NCI-H748 treated with DMSO at 0.1 percent for 48 hours (cell line): ENCODE data around the gene INO80.
"Not testable (repeated sequence)": the region's sequence is repeated elsewhere in the genome, so short reads cannot be mapped to it uniquely, and the experiment has no call there.

Experiments used
- DNase-seq: peaks from one replicate; lab custom pipeline; 2025; lab: John Stamatoyannopoulos, UW

INO80 gene, protein sequence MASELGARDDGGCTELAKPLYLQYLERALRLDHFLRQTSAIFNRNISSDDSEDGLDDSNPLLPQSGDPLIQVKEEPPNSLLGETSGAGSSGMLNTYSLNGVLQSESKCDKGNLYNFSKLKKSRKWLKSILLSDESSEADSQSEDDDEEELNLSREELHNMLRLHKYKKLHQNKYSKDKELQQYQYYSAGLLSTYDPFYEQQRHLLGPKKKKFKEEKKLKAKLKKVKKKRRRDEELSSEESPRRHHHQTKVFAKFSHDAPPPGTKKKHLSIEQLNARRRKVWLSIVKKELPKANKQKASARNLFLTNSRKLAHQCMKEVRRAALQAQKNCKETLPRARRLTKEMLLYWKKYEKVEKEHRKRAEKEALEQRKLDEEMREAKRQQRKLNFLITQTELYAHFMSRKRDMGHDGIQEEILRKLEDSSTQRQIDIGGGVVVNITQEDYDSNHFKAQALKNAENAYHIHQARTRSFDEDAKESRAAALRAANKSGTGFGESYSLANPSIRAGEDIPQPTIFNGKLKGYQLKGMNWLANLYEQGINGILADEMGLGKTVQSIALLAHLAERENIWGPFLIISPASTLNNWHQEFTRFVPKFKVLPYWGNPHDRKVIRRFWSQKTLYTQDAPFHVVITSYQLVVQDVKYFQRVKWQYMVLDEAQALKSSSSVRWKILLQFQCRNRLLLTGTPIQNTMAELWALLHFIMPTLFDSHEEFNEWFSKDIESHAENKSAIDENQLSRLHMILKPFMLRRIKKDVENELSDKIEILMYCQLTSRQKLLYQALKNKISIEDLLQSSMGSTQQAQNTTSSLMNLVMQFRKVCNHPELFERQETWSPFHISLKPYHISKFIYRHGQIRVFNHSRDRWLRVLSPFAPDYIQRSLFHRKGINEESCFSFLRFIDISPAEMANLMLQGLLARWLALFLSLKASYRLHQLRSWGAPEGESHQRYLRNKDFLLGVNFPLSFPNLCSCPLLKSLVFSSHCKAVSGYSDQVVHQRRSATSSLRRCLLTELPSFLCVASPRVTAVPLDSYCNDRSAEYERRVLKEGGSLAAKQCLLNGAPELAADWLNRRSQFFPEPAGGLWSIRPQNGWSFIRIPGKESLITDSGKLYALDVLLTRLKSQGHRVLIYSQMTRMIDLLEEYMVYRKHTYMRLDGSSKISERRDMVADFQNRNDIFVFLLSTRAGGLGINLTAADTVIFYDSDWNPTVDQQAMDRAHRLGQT (N-terminal part only)

GRCh38 chr15:41116116-41116961, at the start of gene INO80:
INO80 (minus strand) TSS chr15:41116280; CDS start chr15:41096310, 19,970 bp downstream.
- peak; percentile 76 for DNase-seq

DNA sequence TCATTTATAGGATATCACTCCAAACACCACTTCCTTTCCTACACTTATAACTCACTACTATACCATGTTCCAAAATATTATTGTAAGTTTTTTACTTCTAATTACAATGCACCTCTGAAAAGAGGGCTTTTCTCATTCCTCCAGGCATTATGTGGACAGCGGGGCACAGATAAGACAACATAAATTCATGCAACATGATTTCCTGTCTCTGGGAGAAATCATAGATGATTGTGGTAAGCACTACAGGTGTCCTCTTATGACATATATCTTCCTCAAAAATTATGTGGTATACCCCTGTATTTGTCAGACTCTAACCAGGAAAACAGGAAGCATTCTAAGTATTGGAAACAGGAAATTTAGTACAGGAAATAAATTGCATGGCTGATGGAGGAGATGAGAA, 45.7 kb upstream of the INO80 start:
- DNase-seq: no peak

- DNase-seq: no peak
Observed at GRCh38 chr15:41161336-41161735, 45.3 kb upstream of the INO80 start.

GRCh38 chr15:41160639-41161315, 44.7 kb upstream of the INO80 start:
- DNase-seq: no peak

GRCh38 chr15:41154412-41154811, 38.3 kb upstream of the INO80 start:
- no peak for DNase-seq

- no peak for DNase-seq
Observed at GRCh38 chr15:41153733-41154132, 37.7 kb upstream of the INO80 start.

- no peak for DNase-seq
Observed at GRCh38 chr15:41151451-41152005, 35.4 kb upstream of the INO80 start.

DNA sequence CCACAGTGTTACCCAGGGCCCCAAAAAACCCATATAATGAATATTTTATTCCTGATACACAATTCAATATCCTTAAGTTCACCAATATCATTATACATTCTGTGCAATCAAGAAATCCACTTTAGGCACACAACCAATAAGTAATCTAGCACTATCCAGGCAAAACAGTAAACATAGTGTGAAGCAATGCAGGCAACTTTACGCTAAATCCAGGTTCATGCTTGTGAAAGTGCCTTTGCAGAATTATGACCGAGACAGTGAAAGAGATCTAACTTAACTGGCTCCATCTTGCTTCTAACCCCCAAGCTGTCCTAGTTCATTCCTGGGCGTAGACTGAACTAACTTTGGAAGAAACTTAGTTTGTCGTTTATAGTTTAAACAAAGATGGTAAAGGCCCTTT, 34.2 kb upstream of the INO80 start:
- DNase-seq: no peak

DNA sequence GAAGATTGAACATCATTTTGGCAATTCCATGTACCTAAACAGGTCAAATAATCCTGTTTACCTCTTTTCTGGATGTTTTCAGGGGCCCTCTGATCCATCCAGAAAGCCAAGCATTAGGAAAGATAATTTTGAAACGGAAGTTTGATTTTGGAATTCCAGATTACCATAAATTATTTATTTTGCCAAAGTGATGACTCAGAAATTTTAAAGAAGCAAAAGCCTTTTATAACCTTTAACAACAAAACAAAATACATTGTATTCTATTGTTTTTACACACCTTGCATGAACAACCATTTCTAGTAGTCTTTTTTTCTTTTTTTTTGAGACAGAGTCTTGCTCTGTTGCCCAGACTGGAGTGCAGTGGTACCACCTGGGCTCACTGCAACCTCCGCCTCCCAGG, 32.0 kb upstream of the INO80 start:
- no peak for DNase-seq

- DNase-seq: no peak
Observed at GRCh38 chr15:41139619-41140018, 23.5 kb upstream of the INO80 start.

DNA sequence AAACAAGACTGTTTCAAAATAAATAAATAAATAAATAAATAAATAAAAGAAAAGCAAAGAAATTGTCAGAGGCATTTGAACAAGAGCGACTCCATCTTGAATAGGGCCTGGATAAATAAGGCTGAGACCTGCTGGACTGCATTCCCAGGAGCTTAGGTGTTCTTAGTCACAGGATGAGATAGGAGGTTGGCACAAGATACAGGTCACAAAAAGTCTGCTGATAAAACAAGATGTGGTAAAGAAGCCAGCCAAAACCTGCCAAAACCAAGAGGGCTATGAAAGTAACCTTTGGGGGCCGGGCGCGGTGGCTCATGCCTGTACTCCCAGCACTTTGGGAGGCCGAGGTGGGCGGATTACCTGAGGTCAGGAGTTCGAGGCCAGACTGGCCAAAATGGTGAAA, 23.0 kb upstream of the INO80 start:
- DNase-seq: not testable (repeated sequence)

DNA sequence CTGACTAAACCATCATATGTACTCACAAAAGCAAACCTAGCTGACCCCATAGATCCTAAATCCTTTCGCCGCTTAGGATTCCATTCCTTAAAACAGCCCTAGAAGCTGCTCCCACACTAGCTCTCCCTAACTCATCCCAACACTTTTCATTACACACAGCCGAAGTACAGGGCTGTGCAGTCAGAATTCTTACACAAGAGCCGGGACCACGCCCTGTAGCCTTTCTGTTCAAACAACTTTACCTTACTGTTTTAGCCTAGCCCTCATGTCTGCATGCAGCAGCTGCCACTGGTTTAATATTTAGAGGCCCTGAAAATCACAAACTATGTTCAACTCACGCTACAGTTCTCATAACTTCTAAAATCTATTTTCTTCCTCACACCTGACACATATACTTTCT, 19.5 kb upstream of the INO80 start:
- DNase-seq: not testable (repeated sequence)

GRCh38 chr15:41133454-41133853, 17.4 kb upstream of the INO80 start:
- no peak for DNase-seq

- DNase-seq: not testable (repeated sequence)
Observed at GRCh38 chr15:41132094-41132493, 16.0 kb upstream of the INO80 start.

DNA sequence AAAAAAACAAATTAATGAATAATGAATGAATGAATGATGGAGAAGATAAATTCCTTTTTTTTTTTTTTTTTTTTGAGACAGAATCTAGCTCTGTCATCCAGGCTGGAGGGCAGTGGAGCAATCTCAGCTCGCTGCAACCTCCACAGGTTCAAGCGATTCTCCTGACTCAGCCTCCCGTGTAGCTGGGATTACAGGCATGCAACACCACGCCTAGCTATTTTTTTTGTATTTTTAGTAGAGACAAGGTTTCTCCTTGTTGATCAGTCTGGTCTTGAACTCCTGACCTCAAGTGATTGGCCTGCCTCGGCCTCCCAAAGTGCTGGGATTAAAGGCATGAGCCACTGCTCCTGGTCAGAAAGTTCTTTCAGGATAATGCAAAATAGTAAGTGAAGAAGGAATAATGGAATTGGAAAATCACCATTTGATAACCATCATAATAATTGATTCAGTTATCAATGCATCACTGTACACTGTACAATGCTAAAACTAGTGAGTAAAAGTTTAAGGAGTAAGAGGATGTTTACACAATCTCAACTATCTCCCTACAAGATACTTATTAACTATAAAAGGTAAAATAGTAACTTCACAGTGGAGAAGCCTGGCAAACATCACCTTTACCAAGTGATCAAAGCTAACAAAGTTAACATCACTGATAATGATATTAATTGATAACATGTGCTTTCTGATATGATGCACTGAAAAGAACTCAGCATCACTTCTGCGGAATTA, 12.3 kb upstream of the INO80 start:
- DNase-seq: no peak

DNA sequence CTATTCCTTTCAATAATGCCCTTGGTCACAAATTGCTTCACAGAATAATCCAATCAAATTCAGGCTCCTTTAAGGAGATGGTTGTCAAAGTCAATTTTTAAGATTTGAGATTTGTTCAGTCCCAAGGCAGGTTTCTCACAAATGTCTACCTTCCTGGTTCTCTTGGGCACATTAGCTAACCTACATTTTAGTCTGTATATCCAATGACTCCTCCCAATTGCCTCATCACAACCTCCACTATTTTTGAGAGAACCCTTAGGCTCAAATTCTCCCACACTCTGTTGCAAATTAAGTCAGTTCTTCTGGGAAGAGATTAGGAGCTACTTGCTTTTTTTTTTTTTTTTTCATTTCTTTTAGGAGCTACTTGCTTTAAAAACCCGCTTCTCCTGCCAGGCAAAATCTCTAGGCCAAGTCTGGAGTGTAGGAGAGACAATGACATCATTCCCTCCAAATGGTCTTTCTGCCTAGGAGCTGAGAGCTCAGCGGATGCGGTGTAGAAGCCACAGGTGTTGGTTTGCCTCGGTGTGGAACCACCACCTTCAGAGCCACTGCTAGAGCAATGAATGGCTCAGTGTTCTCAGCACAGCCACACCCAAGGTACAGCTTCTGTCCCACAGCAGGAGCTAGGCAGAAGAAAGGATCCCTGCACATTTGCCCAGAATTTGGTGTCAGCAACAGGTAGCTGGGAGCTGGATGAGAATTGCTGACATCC, 10.0 kb upstream of the INO80 start:
- no peak for DNase-seq

DNA sequence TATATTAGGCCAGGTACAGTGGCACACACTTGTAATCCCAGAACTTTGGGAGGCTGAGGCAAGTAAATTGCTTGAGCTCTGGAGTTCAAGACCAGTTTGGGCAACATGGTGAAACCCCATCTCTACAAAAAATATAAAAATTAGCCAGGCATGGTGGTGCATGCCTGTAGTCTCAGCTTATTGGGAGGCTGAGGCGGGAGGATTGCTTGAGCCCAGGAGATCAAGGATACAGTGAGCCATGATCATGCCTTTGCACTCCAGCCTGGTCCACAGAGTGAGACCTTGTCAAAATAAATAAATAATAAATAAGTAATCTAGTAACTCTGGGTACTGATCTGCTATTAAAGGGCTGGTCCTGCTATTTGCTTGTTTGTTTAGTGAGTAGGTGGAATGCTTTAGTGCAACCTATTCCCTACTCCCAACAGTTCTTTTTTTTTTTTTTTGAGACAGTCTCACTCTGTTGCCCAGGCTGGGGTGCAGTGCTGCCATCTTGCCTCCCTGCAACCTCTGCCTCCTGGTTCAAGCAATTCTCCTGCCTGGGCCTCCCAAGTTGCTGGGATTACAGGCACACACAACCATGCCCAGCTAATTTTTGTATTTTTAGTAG, 9.1 kb upstream of the INO80 start:
- DNase-seq: no peak

DNA sequence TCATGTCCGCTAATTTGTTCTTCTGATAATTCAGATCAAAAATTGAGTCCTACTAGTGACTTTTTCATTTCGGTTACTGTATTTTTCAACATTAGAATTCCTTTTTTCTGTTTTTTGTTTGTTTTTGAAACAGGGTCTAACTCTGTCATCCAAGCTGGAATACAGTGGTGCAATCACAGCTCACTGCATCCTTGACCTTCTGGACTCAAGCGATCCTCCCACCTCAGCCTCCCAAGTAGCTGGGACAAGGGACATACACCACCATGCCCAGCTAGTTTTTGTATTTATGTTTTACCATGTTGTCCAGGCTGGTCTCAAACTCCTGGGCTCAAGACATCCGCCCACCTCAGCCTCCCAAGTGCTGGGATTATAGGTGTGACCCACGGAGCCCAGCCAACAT, 8.0 kb upstream of the INO80 start:
- DNase-seq: no peak

DNA sequence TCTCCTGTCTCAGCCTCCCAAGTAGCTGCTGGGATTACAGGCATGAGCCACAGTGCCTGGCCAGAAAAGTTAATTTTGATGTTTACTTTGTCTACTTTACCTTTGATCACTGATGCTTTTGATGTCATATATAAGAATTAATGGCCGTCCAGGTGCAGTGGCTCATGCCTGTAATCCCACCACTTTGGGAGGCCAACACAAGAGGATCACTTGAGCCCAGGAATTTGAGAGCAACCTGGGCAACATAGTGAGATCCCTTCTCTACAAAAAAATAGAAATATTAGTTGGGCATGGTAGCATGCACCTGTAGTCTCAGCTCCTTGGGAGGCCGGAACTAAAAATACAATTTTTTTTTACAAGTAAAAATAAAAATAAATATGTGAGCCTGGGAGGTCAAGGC, 6.8 kb upstream of the INO80 start:
- no peak for DNase-seq
